Measurements from ENCODE around the gene CHD9NB. TPM values are rescaled to one million over a fixed set of nuclear protein-coding genes. Genes with fewer than 3 reads are reported as not detected.
"Not testable (repeated sequence)": the region's sequence is repeated elsewhere in the genome, so short reads cannot be mapped to it uniquely, and the experiment has no call there.

The CHD9NB gene
- total and polyA plus RNA-seq, 9 donors, result 1.3 to 3.2 (median 1.8) TPM

DNA sequence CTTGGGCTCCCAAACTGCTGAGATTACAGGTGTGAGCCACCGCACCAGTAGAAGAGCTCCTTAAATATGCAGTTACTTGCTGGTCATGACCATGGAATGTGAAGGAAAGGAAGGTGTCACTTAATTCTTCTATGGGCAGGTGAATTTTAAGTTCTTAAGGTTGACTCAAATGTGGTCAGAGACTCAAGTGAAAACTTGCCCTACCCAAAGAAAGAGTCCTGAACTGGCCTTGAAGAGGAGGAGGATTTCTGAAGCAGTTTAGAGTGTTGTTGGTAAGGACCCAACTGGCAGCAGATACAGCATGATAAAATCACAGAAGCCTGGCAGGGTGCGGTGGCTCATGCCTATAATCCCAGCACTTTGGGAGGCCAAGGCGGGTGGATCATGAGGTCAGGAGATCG lies 31.4 kb upstream of the CHD9NB start:
- Histone ChIP-seq H3K4me1 (ENCODE audit: control insufficient read depth, insufficient read depth, low read length) (peaks cover 57% of the 10 kb centered on the region), H3K27me3 (ENCODE audit: control insufficient read depth, insufficient read depth, low read length) (no peaks in the 10 kb centered on the region), H3K36me3 (ENCODE audit: control insufficient read depth, insufficient read depth, low read length) (peaks cover 6% of the 10 kb centered on the region), H3K9me3 (replicated peaks; ENCODE audit: control insufficient read depth, low read depth, low read length) (no peaks in the 10 kb centered on the region), H3K27ac (ENCODE audit: low read length) (peak overlapping the region; percentile 52), H3K4me3 (ENCODE audit: low read length) (no peak overlapping the region)
- DNase-seq, result no peak
- WGBS (ENCODE audit: insufficient coverage), result 100% methylated on average over 1 of the region's 4 CpGs

DNA sequence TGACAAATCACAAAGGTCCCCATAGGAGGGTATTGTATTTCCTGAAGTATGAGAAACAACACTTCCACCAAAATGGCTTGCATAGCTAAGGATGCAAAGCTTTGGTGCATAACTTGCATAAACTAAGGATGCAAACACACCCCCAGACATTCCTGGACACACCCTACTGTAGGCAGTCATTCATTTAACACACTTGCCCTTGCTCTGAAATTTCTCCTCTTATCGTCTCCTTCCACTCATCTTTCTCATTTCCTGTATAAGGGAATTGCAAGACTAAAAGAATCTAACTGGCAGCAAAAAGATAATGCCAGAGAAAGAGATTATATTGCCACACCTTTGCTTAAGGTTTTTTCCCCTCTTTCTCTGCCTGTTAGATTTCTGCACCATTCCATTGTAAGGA lies 30.4 kb upstream of the CHD9NB start:
- H3K27me3 ChIP-seq (ENCODE audit: control insufficient read depth, insufficient read depth, low read length), result no peaks in the 10 kb centered on the region
- H3K4me3 ChIP-seq (ENCODE audit: low read length), result no peak overlapping the region
- H3K36me3 ChIP-seq (ENCODE audit: control insufficient read depth, insufficient read depth, low read length), result peaks cover 6% of the 10 kb centered on the region
- H3K4me1 ChIP-seq (ENCODE audit: control insufficient read depth, insufficient read depth, low read length), result peaks cover 66% of the 10 kb centered on the region
- no CpG with 5 or more reads among the region's 1 CpG for WGBS (ENCODE audit: insufficient coverage)
- no peak overlapping the region for H3K27ac ChIP-seq (ENCODE audit: low read length)
- no peaks in the 10 kb centered on the region for H3K9me3 ChIP-seq (replicated peaks; ENCODE audit: control insufficient read depth, low read depth, low read length)
- DNase-seq, result no peak

DNA sequence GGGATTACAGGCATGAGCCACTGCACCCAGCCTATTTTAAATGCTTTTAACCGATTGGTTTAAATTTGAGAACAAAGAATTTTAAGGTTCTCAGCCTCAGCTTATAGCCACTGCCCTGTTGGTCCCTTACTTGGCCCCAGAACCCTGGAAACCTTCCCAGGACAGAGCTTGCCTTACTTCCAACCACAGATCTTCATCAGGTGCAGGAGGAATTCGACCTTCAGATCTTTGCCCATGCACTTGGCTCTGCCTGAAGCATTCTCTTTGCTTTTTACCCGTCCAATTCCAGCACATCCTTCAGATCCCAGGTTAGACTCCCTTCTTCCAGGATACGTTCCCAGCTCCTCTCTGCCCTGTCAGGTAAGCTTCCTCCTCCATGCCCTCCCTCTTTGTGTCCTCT lies 29.8 kb upstream of the CHD9NB start:
- Histone ChIP-seq H3K36me3 (ENCODE audit: control insufficient read depth, insufficient read depth, low read length) (peaks cover 3% of the 10 kb centered on the region), H3K9me3 (replicated peaks; ENCODE audit: control insufficient read depth, low read depth, low read length) (no peaks in the 10 kb centered on the region), H3K4me3 (ENCODE audit: low read length) (no peak overlapping the region), H3K27me3 (ENCODE audit: control insufficient read depth, insufficient read depth, low read length) (no peaks in the 10 kb centered on the region), H3K4me1 (ENCODE audit: control insufficient read depth, insufficient read depth, low read length) (peaks cover 66% of the 10 kb centered on the region), H3K27ac (ENCODE audit: low read length) (no peak overlapping the region)
- WGBS (ENCODE audit: insufficient coverage), result 63% methylated on average over 4 of the region's 4 CpGs
- no peak for DNase-seq

DNA sequence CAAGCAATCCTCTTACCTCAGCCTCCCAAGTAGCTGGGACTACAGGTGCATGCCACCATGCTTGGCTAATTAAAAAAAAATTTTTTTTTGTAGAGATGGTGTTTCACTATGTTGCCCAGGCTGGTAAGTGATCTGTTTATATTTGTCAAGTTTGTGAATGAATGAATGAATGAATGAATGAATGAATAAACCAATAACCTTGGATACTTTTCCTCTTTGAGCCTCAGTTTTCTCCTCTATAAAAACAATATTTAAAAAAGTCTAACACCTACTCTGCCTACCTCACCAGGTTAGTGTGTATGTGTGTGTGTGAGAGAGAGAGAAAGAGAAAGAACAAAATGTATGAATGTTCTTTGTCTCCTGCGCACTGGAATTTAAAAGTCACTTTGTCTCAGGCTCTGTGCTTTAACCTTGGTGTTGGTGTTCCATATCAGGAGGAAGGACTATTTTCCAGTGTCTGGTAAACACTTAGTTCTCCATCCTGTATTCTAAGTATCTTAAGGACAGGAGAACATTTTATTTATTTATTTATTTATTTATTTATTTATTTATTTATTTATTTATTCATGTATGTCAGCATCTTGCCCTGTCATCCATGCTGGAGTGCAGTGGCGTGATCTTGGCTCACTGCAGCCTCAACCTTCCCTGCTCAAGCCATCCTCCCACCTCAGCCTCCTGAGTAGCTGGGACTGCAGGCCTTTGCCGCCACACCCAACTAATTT lies 29.1 kb upstream of the CHD9NB start:
- H3K36me3 ChIP-seq (ENCODE audit: control insufficient read depth, insufficient read depth, low read length), result peaks cover 3% of the 10 kb centered on the region
- H3K4me1 ChIP-seq (ENCODE audit: control insufficient read depth, insufficient read depth, low read length), result peaks cover 61% of the 10 kb centered on the region
- H3K27me3 ChIP-seq (ENCODE audit: control insufficient read depth, insufficient read depth, low read length), result no peaks in the 10 kb centered on the region
- WGBS (ENCODE audit: insufficient coverage), result 92% methylated on average over 2 of the region's 3 CpGs
- H3K4me3 ChIP-seq (ENCODE audit: low read length), result no peak overlapping the region
- no peak for DNase-seq
- no peak overlapping the region for H3K27ac ChIP-seq (ENCODE audit: low read length)
- no peaks in the 10 kb centered on the region for H3K9me3 ChIP-seq (replicated peaks; ENCODE audit: control insufficient read depth, low read depth, low read length)

DNA sequence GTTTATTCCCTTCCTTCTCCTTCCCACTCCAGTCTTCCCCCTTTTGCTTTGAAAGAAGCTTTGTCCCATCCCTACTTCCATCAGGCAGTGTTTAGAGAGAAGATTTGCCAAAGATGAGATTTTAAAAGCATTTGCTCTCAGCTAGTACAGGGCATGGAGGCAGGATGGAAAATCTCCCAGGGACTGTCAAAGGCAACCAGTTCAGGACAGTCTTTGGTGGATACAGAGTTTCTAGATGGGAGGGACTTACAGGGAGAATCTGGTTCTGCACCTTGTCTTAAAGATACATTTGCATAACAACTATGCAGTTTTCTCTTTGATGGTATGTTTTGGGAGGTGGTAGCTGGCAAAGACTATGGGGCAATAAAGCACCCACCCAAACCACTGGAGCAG lies 28.3 kb upstream of the CHD9NB start:
- H3K27me3 ChIP-seq (ENCODE audit: control insufficient read depth, insufficient read depth, low read length), result no peaks in the 10 kb centered on the region
- H3K27ac ChIP-seq (ENCODE audit: low read length), result peak overlapping the region; percentile 95
- no peak overlapping the region for H3K4me3 ChIP-seq (ENCODE audit: low read length)
- H3K9me3 ChIP-seq (replicated peaks; ENCODE audit: control insufficient read depth, low read depth, low read length), result no peaks in the 10 kb centered on the region
- no peak for DNase-seq
- H3K4me1 ChIP-seq (ENCODE audit: control insufficient read depth, insufficient read depth, low read length), result peaks cover 55% of the 10 kb centered on the region
- H3K36me3 ChIP-seq (ENCODE audit: control insufficient read depth, insufficient read depth, low read length), result peaks cover 3% of the 10 kb centered on the region

DNA sequence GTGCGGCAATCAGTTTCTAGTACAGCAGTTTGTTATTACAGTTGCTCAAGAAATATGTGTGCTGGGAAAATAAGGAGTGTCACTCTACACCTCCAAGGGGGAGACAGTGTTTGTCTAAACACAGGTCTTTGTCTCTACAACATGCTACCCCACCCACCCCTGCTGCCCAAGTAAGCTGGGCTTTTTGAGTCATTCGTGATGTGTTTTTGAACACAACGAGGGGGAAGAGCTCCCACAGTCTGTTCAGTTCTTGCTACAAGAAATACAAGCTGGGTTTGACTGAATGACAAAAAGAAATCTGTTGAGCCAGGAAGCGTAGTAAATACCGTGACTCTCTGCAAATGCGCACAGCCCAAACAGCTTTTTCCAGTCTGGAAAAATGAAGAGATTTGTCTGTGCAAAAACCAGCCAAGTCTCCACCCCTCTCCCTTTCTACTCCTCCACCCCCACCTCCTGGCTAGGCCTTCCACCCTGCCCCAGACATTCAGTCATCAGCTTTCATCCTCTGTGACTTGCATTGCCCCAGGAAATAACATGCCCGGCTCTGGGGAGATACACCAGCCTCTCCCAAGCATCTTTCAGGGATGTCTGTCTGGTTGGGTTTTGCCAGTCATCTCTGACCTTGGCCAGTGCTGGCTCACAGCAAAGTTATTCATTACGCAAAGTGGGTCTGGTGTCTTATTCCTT lies 27.8 kb upstream of the CHD9NB start:
- Histone ChIP-seq H3K36me3 (ENCODE audit: control insufficient read depth, insufficient read depth, low read length) (peaks cover 3% of the 10 kb centered on the region), H3K27ac (ENCODE audit: low read length) (peak overlapping the region; percentile 95), H3K9me3 (replicated peaks; ENCODE audit: control insufficient read depth, low read depth, low read length) (no peaks in the 10 kb centered on the region), H3K27me3 (ENCODE audit: control insufficient read depth, insufficient read depth, low read length) (no peaks in the 10 kb centered on the region), H3K4me3 (ENCODE audit: low read length) (no peak overlapping the region), H3K4me1 (ENCODE audit: control insufficient read depth, insufficient read depth, low read length) (peaks cover 51% of the 10 kb centered on the region)
- WGBS (ENCODE audit: insufficient coverage), result 8% methylated on average over 4 of the region's 8 CpGs
- peak; percentile 99 for DNase-seq

DNA sequence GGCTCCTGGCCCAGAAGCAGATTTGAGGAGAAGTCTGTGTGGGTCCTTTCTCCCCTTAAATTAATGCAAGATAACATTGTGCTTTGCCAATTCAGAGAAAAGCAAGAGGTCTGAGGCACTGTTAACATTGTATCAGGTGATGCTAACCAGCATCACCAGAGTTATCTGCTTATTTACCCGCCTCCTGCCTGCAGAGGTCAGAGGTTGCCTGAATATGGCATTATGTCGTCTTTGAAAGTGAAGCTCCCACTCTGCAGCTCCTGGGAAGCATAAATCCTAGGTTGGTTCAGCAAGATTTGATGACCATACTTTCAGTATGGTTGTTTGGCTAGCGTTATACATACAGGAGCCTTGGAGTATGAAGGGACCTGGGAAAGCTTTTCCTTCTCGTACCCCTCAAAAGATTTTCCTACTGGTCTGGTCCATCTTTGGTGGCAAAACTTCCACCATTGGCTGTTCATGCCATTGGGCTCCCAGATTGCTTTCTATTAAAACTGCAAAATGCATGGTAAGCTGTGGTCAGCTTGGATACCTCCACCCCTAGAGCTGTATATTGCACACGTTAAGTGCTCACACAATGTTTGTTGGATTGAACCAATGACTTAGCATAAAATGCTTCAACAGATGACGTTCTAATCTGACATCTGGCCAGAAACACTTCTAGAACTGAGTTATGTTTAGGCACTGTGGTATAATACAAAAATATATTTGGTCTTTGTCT lies 26.2 kb upstream of the CHD9NB start:
- peaks cover 37% of the 10 kb centered on the region for H3K4me1 ChIP-seq (ENCODE audit: control insufficient read depth, insufficient read depth, low read length)
- peaks cover 3% of the 10 kb centered on the region for H3K36me3 ChIP-seq (ENCODE audit: control insufficient read depth, insufficient read depth, low read length)
- H3K4me3 ChIP-seq (ENCODE audit: low read length), result no peak overlapping the region
- peaks cover 4% of the 10 kb centered on the region for H3K9me3 ChIP-seq (replicated peaks; ENCODE audit: control insufficient read depth, low read depth, low read length)
- 63% methylated on average over 3 of the region's 6 CpGs for WGBS (ENCODE audit: insufficient coverage)
- no peaks in the 10 kb centered on the region for H3K27me3 ChIP-seq (ENCODE audit: control insufficient read depth, insufficient read depth, low read length)
- DNase-seq, result no peak
- peak overlapping the region; percentile 95 for H3K27ac ChIP-seq (ENCODE audit: low read length)

DNA sequence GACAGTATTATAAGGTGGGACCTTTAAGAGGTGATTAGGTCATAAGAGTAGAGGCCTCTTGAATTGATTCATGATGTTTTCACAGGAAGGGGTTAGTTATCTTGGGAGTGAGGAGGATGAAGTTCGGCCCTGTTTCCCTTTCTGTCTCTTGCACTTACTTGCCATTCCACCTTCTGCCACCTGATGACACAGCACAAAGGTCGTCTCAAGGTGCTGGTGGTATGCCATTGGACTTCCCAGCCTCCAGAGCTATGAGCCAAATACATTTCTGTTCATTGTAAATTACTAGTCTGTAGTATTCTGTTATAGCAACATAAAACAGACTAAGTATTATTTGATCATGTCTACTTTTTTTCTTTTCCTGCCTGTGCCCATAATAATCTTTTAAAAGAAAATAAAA lies 25.6 kb upstream of the CHD9NB start:
- no peak for DNase-seq
- no CpG with 5 or more reads among the region's 2 CpGs for WGBS (ENCODE audit: insufficient coverage)
- Histone ChIP-seq H3K27me3 (ENCODE audit: control insufficient read depth, insufficient read depth, low read length) (no peaks in the 10 kb centered on the region), H3K27ac (ENCODE audit: low read length) (peak overlapping the region; percentile 95), H3K36me3 (ENCODE audit: control insufficient read depth, insufficient read depth, low read length) (peaks cover 3% of the 10 kb centered on the region), H3K4me1 (ENCODE audit: control insufficient read depth, insufficient read depth, low read length) (peaks cover 36% of the 10 kb centered on the region), H3K9me3 (replicated peaks; ENCODE audit: control insufficient read depth, low read depth, low read length) (peaks cover 4% of the 10 kb centered on the region), H3K4me3 (ENCODE audit: low read length) (no peak overlapping the region)

DNA sequence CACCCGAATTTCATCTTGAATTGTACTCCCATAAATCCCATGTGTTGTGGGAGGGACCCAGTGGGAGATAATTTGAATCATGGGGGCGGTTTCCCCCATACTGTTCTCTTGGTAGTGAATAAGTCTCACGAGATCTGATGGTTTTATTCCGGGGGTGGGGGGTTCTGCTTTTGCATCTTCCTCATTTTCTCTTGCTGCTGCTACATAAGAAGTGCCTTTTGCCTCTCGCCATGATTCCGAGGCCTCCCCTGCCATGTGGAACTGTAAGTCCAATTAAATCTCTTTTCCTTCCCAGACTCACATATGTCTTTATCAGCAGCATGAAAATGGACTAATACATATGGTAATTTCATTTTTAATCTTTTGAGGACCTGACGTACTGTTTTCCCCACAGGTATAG lies 22.8 kb upstream of the CHD9NB start:
- DNase-seq; H3K4me3 ChIP-seq (ENCODE audit: low read length); H3K9me3 ChIP-seq (replicated peaks; ENCODE audit: control insufficient read depth, low read depth, low read length); H3K27me3 ChIP-seq (ENCODE audit: control insufficient read depth, insufficient read depth, low read length); H3K27ac ChIP-seq (ENCODE audit: low read length); H3K36me3 ChIP-seq (ENCODE audit: control insufficient read depth, insufficient read depth, low read length): not testable (repeated sequence)
- peaks cover 35% of the 10 kb centered on the region for H3K4me1 ChIP-seq (ENCODE audit: control insufficient read depth, insufficient read depth, low read length)
- WGBS (ENCODE audit: insufficient coverage), result no CpG with 5 or more reads among the region's 7 CpGs

DNA sequence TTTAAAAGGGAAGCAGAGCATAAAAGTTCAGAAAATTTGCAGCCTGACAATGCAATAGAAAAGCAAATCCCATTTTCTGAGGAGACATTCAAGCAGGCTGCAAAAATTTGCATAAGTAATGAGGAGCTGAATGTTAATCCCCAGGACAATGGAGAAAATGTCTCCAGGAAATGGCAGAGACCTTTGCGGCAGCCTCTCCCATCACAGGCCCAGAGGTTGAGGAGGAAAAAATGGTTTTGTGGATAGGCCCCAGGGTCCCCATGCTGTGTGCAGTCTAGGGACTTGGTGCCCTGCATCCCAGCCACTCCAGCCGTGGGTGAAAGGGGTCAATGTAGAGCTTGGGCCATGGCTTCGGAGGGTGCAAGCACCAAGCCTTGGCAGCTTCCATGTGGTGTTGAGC lies 21.6 kb upstream of the CHD9NB start:
- not testable (repeated sequence) for H3K27ac ChIP-seq (ENCODE audit: low read length); DNase-seq; H3K4me3 ChIP-seq (ENCODE audit: low read length); H3K9me3 ChIP-seq (replicated peaks; ENCODE audit: control insufficient read depth, low read depth, low read length); H3K36me3 ChIP-seq (ENCODE audit: control insufficient read depth, insufficient read depth, low read length); H3K27me3 ChIP-seq (ENCODE audit: control insufficient read depth, insufficient read depth, low read length)
- peaks cover 27% of the 10 kb centered on the region for H3K4me1 ChIP-seq (ENCODE audit: control insufficient read depth, insufficient read depth, low read length)
- WGBS (ENCODE audit: insufficient coverage), result 67% methylated on average over 3 of the region's 3 CpGs

Data from muscle of leg (tissue), 11 donors.